Nephron progenitor cell (in vitro differentiated cells): ENCODE data around the gene ATG7.

Experiments
- DNase-seq: peaks from one replicate; pipeline ENCODE4 v3.0.0; 2021
- H3K27ac Mint-ChIP-seq: 2 replicates; pipeline ENCODE4 v1.8.0; 2021; ENCODE audit warnings: mild to moderate bottlenecking, moderate library complexity, mixed read lengths
- H3K27me3 Mint-ChIP-seq: 2 replicates; pipeline ENCODE4 v1.8.0; 2021; ENCODE audit warnings: mild to moderate bottlenecking, low read depth, mixed read lengths; ENCODE audit not compliant: poor library complexity
- H3K36me3 Mint-ChIP-seq: 2 replicates; pipeline ENCODE4 v1.8.0; 2021; ENCODE audit warnings: low read depth, mixed read lengths
- H3K4me1 Mint-ChIP-seq: 2 replicates; pipeline ENCODE4 v1.8.0; 2021; ENCODE audit warnings: mixed read lengths
- H3K4me3 Mint-ChIP-seq: 2 replicates; pipeline ENCODE4 v1.8.0; 2021; ENCODE audit warnings: mild to moderate bottlenecking, moderate library complexity, mixed read lengths
- H3K9me3 Mint-ChIP-seq: 2 replicates; pipeline ENCODE4 v1.8.0; 2021; ENCODE audit warnings: mild to moderate bottlenecking, moderate library complexity, mixed read lengths
- CTCF ChIP-seq: fragments of 200-600 bp; sonication (generic); IDR thresholded peaks from 2 replicates; pipeline ENCODE4 v1.5.0; 2021; ENCODE audit warnings: antibody characterized with exemption

Gene ATG7

GRCh38 chr3:11410564-11410963, 138.4 kb downstream of the ATG7 start:
- no peak for TF ChIP-seq CTCF
- H3K27me3 Mint-ChIP-seq: no peaks in the 10 kb centered on the region
- no peaks in the 10 kb centered on the region for H3K4me1 Mint-ChIP-seq
- H3K9me3 Mint-ChIP-seq: peaks cover 79% of the 10 kb centered on the region
- no peak overlapping the region for H3K27ac Mint-ChIP-seq
- peaks cover 70% of the 10 kb centered on the region for H3K36me3 Mint-ChIP-seq
- no peak overlapping the region for H3K4me3 Mint-ChIP-seq
- no peak for DNase-seq

- H3K9me3 Mint-ChIP-seq: peaks cover 65% of the 10 kb centered on the region
- H3K36me3 Mint-ChIP-seq: peaks cover 56% of the 10 kb centered on the region
- no peaks in the 10 kb centered on the region for H3K27me3 Mint-ChIP-seq
- H3K27ac Mint-ChIP-seq: no peak overlapping the region
- no peaks in the 10 kb centered on the region for H3K4me1 Mint-ChIP-seq
- no peak for DNase-seq
- no peak overlapping the region for H3K4me3 Mint-ChIP-seq
- TF ChIP-seq CTCF: no peak
Measured at GRCh38 chr3:11411956-11412355, 139.8 kb downstream of the ATG7 start.

- no peak for DNase-seq
- no peak for TF ChIP-seq CTCF
- Mint-ChIP-seq H3K4me3 (no peak overlapping the region), H3K27ac (no peak overlapping the region), H3K9me3 (peaks cover 55% of the 10 kb centered on the region), H3K36me3 (peaks cover 45% of the 10 kb centered on the region), H3K4me1 (no peaks in the 10 kb centered on the region), H3K27me3 (no peaks in the 10 kb centered on the region)
Measured at GRCh38 chr3:11413071-11413470, 140.9 kb downstream of the ATG7 start.

- H3K4me1 Mint-ChIP-seq: no peaks in the 10 kb centered on the region
- no peaks in the 10 kb centered on the region for H3K27me3 Mint-ChIP-seq
- H3K36me3 Mint-ChIP-seq: peaks cover 25% of the 10 kb centered on the region
- no peak for TF ChIP-seq CTCF
- H3K4me3 Mint-ChIP-seq: no peak overlapping the region
- DNase-seq: no peak
- H3K9me3 Mint-ChIP-seq: peaks cover 35% of the 10 kb centered on the region
- no peak overlapping the region for H3K27ac Mint-ChIP-seq
Measured at GRCh38 chr3:11415099-11415498, 142.9 kb downstream of the ATG7 start.

- H3K9me3 Mint-ChIP-seq: peaks cover 12% of the 10 kb centered on the region
- TF ChIP-seq CTCF: no peak
- DNase-seq: no peak
- H3K27me3 Mint-ChIP-seq: no peaks in the 10 kb centered on the region
- no peak overlapping the region for H3K4me3 Mint-ChIP-seq
- H3K27ac Mint-ChIP-seq: no peak overlapping the region
- peaks cover 22% of the 10 kb centered on the region for H3K4me1 Mint-ChIP-seq
- peaks cover 8% of the 10 kb centered on the region for H3K36me3 Mint-ChIP-seq
Measured at GRCh38 chr3:11420066-11420465, 147.9 kb downstream of the ATG7 start.

GRCh38 chr3:11422291-11422690, 150.1 kb downstream of the ATG7 start:
- Mint-ChIP-seq H3K9me3 (peaks cover 12% of the 10 kb centered on the region), H3K27me3 (no peaks in the 10 kb centered on the region), H3K4me1 (peaks cover 22% of the 10 kb centered on the region), H3K4me3 (no peak overlapping the region), H3K27ac (no peak overlapping the region), H3K36me3 (peaks cover 21% of the 10 kb centered on the region)
- no peak for DNase-seq
- TF ChIP-seq CTCF: no peak
